GM19328 (cell line): ENCODE measurements around the gene HES5.

Source experiments
- ATAC-seq: cut with Tn5 transposase; IDR thresholded peaks from one replicate; pipeline ENCODE4 v1.9.1; 2021; ENCODE audit warnings: mild to moderate bottlenecking, moderate library complexity; ENCODE audit not compliant: unreplicated experiment

Gene HES5

GRCh38 chr1:2480986-2481364 is 49.1 kb downstream of the HES5 start:
- no peak for ATAC-seq

DNA sequence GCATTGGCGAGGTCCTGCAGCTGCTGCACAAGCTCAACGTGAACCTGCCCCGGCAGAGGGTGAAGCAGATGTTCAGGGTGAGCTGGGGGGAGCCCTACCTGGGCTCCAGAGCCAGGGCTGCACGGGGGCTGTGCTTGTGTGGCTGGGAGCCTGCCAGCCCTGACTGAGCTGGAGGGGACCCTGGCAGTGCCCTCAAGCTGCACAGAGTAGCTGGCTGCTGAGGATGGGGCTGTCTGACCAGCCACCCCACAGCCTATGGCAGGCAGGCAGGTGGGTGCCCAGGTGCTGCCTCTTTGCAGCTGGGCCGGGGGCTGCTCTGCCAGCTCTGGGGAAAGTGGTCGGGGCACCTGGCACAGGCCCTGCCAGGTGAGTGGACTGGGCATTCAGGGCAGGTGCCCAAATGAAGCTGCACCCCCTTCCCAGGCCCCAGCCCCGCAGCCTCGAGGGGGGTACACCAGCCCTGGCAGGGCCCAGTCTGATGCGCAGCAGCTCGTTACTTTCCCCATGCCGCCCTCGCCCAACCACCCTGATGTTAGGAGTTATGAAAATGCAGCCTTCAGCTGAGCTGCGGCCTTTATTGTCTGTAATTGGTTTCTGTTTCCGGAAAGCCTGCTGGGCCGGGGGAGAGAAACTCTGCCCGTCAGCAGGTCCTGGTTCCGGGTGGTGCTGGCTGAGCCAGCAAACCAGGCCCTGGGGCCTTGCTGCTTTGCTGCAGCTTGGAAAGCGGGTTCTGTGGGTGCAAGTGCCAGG is 49.7 kb downstream of the HES5 start:
- no peak for ATAC-seq

DNA sequence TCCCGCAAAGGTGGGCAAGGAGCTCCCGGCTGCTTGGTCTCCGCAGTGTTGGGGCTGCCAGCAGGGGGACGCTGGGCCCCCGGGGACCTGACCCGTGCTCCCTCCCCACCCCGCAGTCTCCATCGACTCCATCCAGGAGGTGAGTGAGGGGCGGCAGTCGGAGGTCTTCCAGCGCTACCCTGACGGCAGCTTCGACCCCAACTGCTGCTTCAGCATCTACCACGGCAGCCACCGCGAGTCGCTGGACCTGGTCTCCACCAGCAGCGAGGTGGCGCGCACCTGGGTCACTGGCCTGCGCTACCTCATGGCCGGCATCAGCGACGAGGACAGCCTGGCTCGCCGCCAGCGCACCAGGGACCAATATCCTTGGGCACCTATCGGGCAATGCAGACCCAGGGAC is 50.4 kb downstream of the HES5 start:
- ATAC-seq = no peak

DNA sequence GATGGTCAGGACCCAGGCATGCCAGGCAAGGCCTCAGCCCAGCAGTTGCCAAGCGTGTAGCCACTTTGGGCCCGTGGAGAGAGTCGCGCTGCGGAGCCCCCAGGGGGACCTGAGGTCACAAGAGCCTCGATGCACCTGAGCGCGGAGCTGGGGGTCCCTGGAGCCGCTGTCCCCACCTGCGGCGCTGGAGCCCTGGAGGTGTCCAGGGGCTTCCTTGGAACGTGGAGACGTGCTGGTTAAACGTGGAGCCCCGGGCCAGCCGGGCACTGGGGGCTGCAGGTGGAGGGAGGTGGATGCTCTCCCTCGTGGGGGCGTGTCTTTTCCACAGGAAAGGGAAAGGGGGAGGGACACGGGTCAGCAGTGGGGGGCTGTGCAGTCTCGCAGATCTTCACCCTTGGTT is 50.9 kb downstream of the HES5 start:
- no peak for ATAC-seq
